22Rv1 (cell line): ENCODE data around the gene VPS37B.

Source experiments
- ZFX ChIP-seq: fragments of 450-650 bp; IDR thresholded peaks from 2 replicates; pipeline ENCODE4 v1.6.1; 2017; ENCODE audit warnings: antibody characterized with exemption, borderline replicate concordance
- TF ChIP-seq, protein P1 (sequence below): fragments of 450-650 bp; IDR thresholded peaks from 2 replicates; pipeline ENCODE4 v1.5.1; 2017; ENCODE audit warnings: mild to moderate bottlenecking

DNA sequence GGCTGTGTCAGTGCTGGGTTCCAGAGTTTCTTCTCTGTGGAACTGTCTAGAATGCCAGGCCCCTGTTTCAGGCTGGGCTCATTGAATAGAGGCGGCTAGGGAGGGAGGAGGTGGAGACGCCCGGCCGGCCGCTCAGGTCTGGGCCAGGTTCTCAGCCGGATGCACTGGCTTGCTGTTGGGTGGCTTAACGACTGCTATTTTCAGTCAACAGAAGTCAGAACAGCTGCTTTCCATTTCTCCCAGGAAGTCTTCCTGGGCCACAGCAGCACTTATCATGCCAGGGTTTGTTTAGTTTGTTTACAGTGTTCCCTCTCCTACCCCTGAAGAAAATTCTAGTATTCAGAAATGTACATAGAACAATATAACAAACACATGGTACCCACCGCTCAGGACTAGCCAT is 26.0 kb upstream of the VPS37B start:
- TF ChIP-seq, protein P1, sequence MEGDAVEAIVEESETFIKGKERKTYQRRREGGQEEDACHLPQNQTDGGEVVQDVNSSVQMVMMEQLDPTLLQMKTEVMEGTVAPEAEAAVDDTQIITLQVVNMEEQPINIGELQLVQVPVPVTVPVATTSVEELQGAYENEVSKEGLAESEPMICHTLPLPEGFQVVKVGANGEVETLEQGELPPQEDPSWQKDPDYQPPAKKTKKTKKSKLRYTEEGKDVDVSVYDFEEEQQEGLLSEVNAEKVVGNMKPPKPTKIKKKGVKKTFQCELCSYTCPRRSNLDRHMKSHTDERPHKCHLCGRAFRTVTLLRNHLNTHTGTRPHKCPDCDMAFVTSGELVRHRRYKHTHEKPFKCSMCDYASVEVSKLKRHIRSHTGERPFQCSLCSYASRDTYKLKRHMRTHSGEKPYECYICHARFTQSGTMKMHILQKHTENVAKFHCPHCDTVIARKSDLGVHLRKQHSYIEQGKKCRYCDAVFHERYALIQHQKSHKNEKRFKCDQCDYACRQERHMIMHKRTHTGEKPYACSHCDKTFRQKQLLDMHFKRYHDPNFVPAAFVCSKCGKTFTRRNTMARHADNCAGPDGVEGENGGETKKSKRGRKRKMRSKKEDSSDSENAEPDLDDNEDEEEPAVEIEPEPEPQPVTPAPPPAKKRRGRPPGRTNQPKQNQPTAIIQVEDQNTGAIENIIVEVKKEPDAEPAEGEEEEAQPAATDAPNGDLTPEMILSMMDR = no peak
- TF ChIP-seq ZFX = no peak
